Rectal smooth muscle tissue (tissue), 1 donor: Measurements from ENCODE around the gene RMI1.

Experiments used
- H3K27ac ChIP-seq: one replicate; pipeline ENCODE4 v1.7.0; 2013; ENCODE audit warnings: low read depth, low read length, inconsistent platforms
- H3K27me3 ChIP-seq: one replicate; pipeline ENCODE4 v1.7.0; 2013; ENCODE audit warnings: low read length; ENCODE audit not compliant: control insufficient read depth, insufficient read depth
- H3K36me3 ChIP-seq: one replicate; pipeline ENCODE4 v1.7.0; 2013; ENCODE audit warnings: low read length; ENCODE audit not compliant: control insufficient read depth, insufficient read depth
- H3K4me1 ChIP-seq: one replicate; pipeline ENCODE4 v1.7.0; 2013; ENCODE audit warnings: low read length; ENCODE audit not compliant: control insufficient read depth, insufficient read depth
- H3K4me3 ChIP-seq: one replicate; pipeline ENCODE4 v1.7.0; 2013; ENCODE audit warnings: low read length
- H3K9ac ChIP-seq: one replicate; pipeline ENCODE4 v1.7.0; 2013; ENCODE audit warnings: low read length

RMI1 gene

GRCh38 chr9:83976372-83976771, 4.2 kb upstream of the RMI1 start:
- Histone ChIP-seq H3K27me3 (no peaks in the 10 kb centered on the region), H3K4me3 (no peak overlapping the region), H3K27ac (no peak overlapping the region), H3K36me3 (peaks cover 35% of the 10 kb centered on the region), H3K4me1 (peaks cover 13% of the 10 kb centered on the region), H3K9ac (no peak overlapping the region)

- no peaks in the 10 kb centered on the region for H3K27me3 ChIP-seq
- no peak overlapping the region for H3K27ac ChIP-seq
- H3K9ac ChIP-seq, result no peak overlapping the region
- peaks cover 28% of the 10 kb centered on the region for H3K36me3 ChIP-seq
- H3K4me3 ChIP-seq, result no peak overlapping the region
- H3K4me1 ChIP-seq, result peaks cover 17% of the 10 kb centered on the region
Observed at GRCh38 chr9:83977196-83977595, 3.4 kb upstream of the RMI1 start.

- Histone ChIP-seq H3K27ac (peak overlapping the region; percentile 100), H3K4me3 (peak overlapping the region; percentile 99), H3K27me3 (no peaks in the 10 kb centered on the region), H3K4me1 (peaks cover 17% of the 10 kb centered on the region), H3K36me3 (peaks cover 14% of the 10 kb centered on the region), H3K9ac (peak overlapping the region; percentile 100)
Observed at GRCh38 chr9:83978992-83979811, 1.4 kb upstream of the RMI1 start.

- no peaks in the 10 kb centered on the region for H3K27me3 ChIP-seq
- peaks cover 11% of the 10 kb centered on the region for H3K36me3 ChIP-seq
- H3K9ac ChIP-seq, result peak within 1 kb of the TSS; percentile 100
- peak within 1 kb of the TSS; percentile 99 for H3K4me3 ChIP-seq
- peak within 1 kb of the TSS; percentile 100 for H3K27ac ChIP-seq
- H3K4me1 ChIP-seq, result peaks cover 15% of the 10 kb centered on the region
Observed at GRCh38 chr9:83979812-83980394, 702 bp upstream of the RMI1 start, which contains the start of gene HNRNPK. TSS of gene HNRNPK (minus strand) at chr9:83980215. CDS start at chr9:83978252, 1,963 bp downstream.

- Histone ChIP-seq H3K4me3 (peak overlapping the region; percentile 99), H3K27ac (peak overlapping the region; percentile 100), H3K4me1 (peaks cover 15% of the 10 kb centered on the region), H3K27me3 (no peaks in the 10 kb centered on the region), H3K9ac (peak overlapping the region; percentile 72), H3K36me3 (no peaks in the 10 kb centered on the region)
Observed at GRCh38 chr9:83981126-83981871, 694 bp downstream of the RMI1 start.

- Histone ChIP-seq H3K27me3 (no peaks in the 10 kb centered on the region), H3K27ac (no peak overlapping the region), H3K36me3 (no peaks in the 10 kb centered on the region), H3K4me1 (peaks cover 6% of the 10 kb centered on the region), H3K9ac (no peak overlapping the region), H3K4me3 (no peak overlapping the region)
Observed at GRCh38 chr9:83986195-83986594, 5.6 kb downstream of the RMI1 start.

- Histone ChIP-seq H3K27ac (no peak overlapping the region), H3K4me3 (no peak overlapping the region), H3K36me3 (no peaks in the 10 kb centered on the region), H3K27me3 (no peaks in the 10 kb centered on the region), H3K9ac (no peak overlapping the region), H3K4me1 (no peaks in the 10 kb centered on the region)
Observed at GRCh38 chr9:83986765-83987401, 6.3 kb downstream of the RMI1 start.

- no peaks in the 10 kb centered on the region for H3K4me1 ChIP-seq
- H3K27me3 ChIP-seq, result no peaks in the 10 kb centered on the region
- H3K4me3 ChIP-seq, result no peak overlapping the region
- H3K27ac ChIP-seq, result no peak overlapping the region
- H3K9ac ChIP-seq, result no peak overlapping the region
- H3K36me3 ChIP-seq, result no peaks in the 10 kb centered on the region
Observed at GRCh38 chr9:83987402-83987791, 6.8 kb downstream of the RMI1 start.

- no peaks in the 10 kb centered on the region for H3K27me3 ChIP-seq
- no peak overlapping the region for H3K9ac ChIP-seq
- no peak overlapping the region for H3K27ac ChIP-seq
- H3K4me3 ChIP-seq, result no peak overlapping the region
- H3K36me3 ChIP-seq, result no peaks in the 10 kb centered on the region
- no peaks in the 10 kb centered on the region for H3K4me1 ChIP-seq
Observed at GRCh38 chr9:83988411-83988810, 7.8 kb downstream of the RMI1 start.

GRCh38 chr9:83991355-83991754, 10.8 kb downstream of the RMI1 start:
- no peak overlapping the region for H3K9ac ChIP-seq
- no peaks in the 10 kb centered on the region for H3K27me3 ChIP-seq
- H3K27ac ChIP-seq, result no peak overlapping the region
- H3K4me1 ChIP-seq, result no peaks in the 10 kb centered on the region
- no peak overlapping the region for H3K4me3 ChIP-seq
- H3K36me3 ChIP-seq, result no peaks in the 10 kb centered on the region

- H3K36me3 ChIP-seq, result no peaks in the 10 kb centered on the region
- H3K27ac ChIP-seq, result no peak overlapping the region
- H3K4me3 ChIP-seq, result no peak overlapping the region
- H3K9ac ChIP-seq, result no peak overlapping the region
- H3K4me1 ChIP-seq, result no peaks in the 10 kb centered on the region
- no peaks in the 10 kb centered on the region for H3K27me3 ChIP-seq
Observed at GRCh38 chr9:83992407-83992806, 11.8 kb downstream of the RMI1 start.

GRCh38 chr9:83992901-83993300, 12.3 kb downstream of the RMI1 start:
- Histone ChIP-seq H3K9ac (no peak overlapping the region), H3K4me1 (no peaks in the 10 kb centered on the region), H3K36me3 (no peaks in the 10 kb centered on the region), H3K27ac (no peak overlapping the region), H3K27me3 (no peaks in the 10 kb centered on the region), H3K4me3 (no peak overlapping the region)
